GM13976 (cell line): Measurements from ENCODE around the gene PDLIM5.
"Not testable (repeated sequence)": the region's sequence is repeated elsewhere in the genome, so short reads cannot be mapped to it uniquely, and the experiment has no call there.

Experiments
- DNase-seq: peaks from one replicate; pipeline ENCODE4 v3.0.0; 2012; ENCODE audit warnings: low spot score
- in situ Hi-C: fragments of 300-500 bp; cut with MboI; formaldehyde crosslinking; loops from one replicate; pipeline ENCODE4 v1.12.0; 2022; ENCODE audit warnings: low sequenced_read_pairs, mixed read lengths, inconsistent platforms; ENCODE audit not compliant: unreplicated experiment
- TF ChIP-seq, protein P1 (sequence below): IDR thresholded peaks from 2 replicates; pipeline ENCODE4 v1.5.1; 2012; ENCODE audit warnings: borderline replicate concordance, mild to moderate bottlenecking; ENCODE audit not compliant: insufficient read depth; ENCODE audit errors: extremely low read depth, missing control alignments, control extremely low read depth

PDLIM5 gene

GRCh38 chr4:94508806-94509205 is 57.1 kb downstream of the PDLIM5 start:
- in situ Hi-C loops: no loop called here
- TF ChIP-seq, protein P1, sequence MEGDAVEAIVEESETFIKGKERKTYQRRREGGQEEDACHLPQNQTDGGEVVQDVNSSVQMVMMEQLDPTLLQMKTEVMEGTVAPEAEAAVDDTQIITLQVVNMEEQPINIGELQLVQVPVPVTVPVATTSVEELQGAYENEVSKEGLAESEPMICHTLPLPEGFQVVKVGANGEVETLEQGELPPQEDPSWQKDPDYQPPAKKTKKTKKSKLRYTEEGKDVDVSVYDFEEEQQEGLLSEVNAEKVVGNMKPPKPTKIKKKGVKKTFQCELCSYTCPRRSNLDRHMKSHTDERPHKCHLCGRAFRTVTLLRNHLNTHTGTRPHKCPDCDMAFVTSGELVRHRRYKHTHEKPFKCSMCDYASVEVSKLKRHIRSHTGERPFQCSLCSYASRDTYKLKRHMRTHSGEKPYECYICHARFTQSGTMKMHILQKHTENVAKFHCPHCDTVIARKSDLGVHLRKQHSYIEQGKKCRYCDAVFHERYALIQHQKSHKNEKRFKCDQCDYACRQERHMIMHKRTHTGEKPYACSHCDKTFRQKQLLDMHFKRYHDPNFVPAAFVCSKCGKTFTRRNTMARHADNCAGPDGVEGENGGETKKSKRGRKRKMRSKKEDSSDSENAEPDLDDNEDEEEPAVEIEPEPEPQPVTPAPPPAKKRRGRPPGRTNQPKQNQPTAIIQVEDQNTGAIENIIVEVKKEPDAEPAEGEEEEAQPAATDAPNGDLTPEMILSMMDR: no peak
- DNase-seq: no peak

GRCh38 chr4:94511591-94511990 is 59.8 kb downstream of the PDLIM5 start:
- DNase-seq: no peak
- in situ Hi-C loops: no loop called here
- TF ChIP-seq, protein P1: no peak

DNA sequence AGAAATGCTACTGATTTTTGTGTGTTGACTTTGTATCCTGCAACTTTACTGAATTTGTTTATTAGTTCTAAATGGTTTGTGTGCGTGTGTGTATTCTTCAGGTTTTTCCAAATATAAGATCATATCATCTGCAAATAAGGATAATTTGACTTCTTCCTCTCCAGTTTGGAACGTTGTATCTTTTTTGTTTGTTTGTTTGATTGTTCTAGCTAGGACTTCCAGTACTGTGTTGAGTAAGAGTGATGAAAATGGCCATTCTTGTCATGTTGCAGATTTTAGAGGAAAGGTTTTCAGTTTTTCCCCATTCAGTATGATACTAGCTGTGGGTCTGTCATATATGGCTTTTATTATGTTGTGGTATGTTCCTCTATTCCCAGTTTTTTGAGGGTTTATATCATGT is 61.8 kb downstream of the PDLIM5 start:
- DNase-seq, in situ Hi-C loops: not testable (repeated sequence)

DNA sequence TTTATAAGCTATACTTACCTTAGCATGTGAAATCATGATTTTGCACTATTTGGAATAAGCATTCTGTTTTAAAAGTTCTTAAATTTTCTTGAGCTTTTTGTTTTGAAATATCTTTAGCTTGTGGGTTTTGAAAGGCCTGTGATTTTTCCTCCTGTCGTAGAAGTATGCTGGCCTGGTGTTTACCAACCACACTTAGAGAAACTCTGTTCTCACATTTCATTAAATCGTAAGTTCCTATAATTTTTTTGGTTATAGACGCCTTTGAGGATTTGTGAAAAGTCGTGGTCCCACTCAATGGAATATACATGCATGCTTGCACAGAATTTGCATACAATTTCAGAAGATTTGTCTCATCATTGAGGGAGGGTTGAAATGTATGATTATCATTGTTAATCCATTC is 63.6 kb downstream of the PDLIM5 start:
- in situ Hi-C loops: no loop called here
- no peak for DNase-seq
- TF ChIP-seq, protein P1: no peak

GRCh38 chr4:94516067-94516466 is 64.3 kb downstream of the PDLIM5 start:
- TF ChIP-seq, protein P1: no peak
- in situ Hi-C loops: no loop called here
- no peak for DNase-seq

GRCh38 chr4:94516999-94517398 is 65.3 kb downstream of the PDLIM5 start:
- TF ChIP-seq, protein P1: no peak
- DNase-seq: no peak
- in situ Hi-C loops: no loop called here

DNA sequence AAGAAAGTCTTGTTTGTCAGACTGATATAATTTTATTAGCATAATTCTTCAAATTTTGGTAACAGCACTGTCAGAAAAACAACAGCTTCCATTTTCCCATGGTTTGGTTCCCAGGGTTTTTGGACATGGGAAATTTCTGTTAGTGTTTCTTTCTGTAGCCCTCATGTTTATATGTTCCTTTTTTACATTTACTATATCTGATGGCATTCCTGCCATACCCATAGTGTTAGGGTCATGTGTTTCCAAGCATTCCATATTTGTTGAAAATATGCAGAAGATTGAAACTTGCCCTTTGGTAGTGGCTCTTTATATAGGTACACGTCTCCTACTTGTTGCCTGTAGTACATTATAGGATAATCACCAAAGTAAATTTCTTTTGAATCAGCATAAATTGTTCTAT is 65.8 kb downstream of the PDLIM5 start:
- in situ Hi-C loops: no loop called here
- no peak for DNase-seq
- TF ChIP-seq, protein P1: no peak
